K562 (cell line): ENCODE results near the gene ITGA7. TPM values are rescaled to one million over a fixed set of nuclear protein-coding genes. Genes with fewer than 3 reads are reported as not detected.

Experiments
- CBX3 ChIP-seq, 2 experiments: IDR thresholded peaks; 1 replicate in 1 of 2; 2 replicates in 1 of 2; pipeline ENCODE4 v1.6.1; 2012; ENCODE audit warnings: inconsistent platforms in 2 of 2, low read length in 2 of 2, borderline replicate concordance in 1 of 2, control low read depth in 1 of 2
- DMBX1 ChIP-seq: fragments of 250-450 bp; sonication (Bioruptor Pico); IDR thresholded peaks from 2 replicates; pipeline ENCODE4 v1.8.0; 2022; ENCODE audit warnings: inconsistent platforms, mild to moderate bottlenecking, moderate library complexity, borderline replicate concordance
- FOSL1 ChIP-seq: fragments of 200-800 bp; sonication (Bioruptor generic); conservative IDR thresholded peaks from 2 replicates; pipeline ENCODE4 v1.6.1; 2016; ENCODE audit warnings: missing genetic modification characterization, missing compliant biosample characterization
- FOXK2 ChIP-seq, 2 experiments: fragments of 450-650 bp; IDR thresholded peaks in 1 of 2; conservative IDR thresholded peaks in 1 of 2; 2 replicates each; pipeline ENCODE4 v1.6.1; 2016; ENCODE audit warnings: low read depth in 2 of 2, mild to moderate bottlenecking in 1 of 2
- HCFC1 ChIP-seq: IDR thresholded peaks from 2 replicates; pipeline ENCODE4 v1.6.1; 2012; ENCODE audit warnings: low read depth, low read length, improper control_type of control experiment
- HDAC1 ChIP-seq, 2 experiments: fragments of 450-650 bp; IDR thresholded peaks; 2 replicates each; pipeline ENCODE4 v1.6.1; 2016 to 2017; ENCODE audit warnings: inconsistent platforms in 1 of 2, mild to moderate bottlenecking in 1 of 2, moderate library complexity in 1 of 2
- MCM5 ChIP-seq: fragments of 450-650 bp; IDR thresholded peaks from 2 replicates; pipeline ENCODE4 v1.6.1; 2016; ENCODE audit warnings: low read depth
- MIER1 ChIP-seq: fragments of 450-650 bp; IDR thresholded peaks from 2 replicates; pipeline ENCODE4 v1.6.1; 2016; ENCODE audit warnings: antibody characterized with exemption, mild to moderate bottlenecking, low read depth
- NCOA1 ChIP-seq: fragments of 450-650 bp; IDR thresholded peaks from 2 replicates; pipeline ENCODE4 v1.6.1; 2016; ENCODE audit warnings: low read depth
- PCBP2 ChIP-seq: fragments of 200-400 bp; formaldehyde crosslinking; IDR thresholded peaks from 2 replicates; pipeline ENCODE4 v1.6.1; 2018; ENCODE audit warnings: low read length, low read depth, mild to moderate bottlenecking, moderate library complexity; ENCODE audit not compliant: poor library complexity, severe bottlenecking
- PHB ChIP-seq: fragments of 250-450 bp; sonication (Bioruptor Pico); IDR thresholded peaks from 2 replicates; pipeline ENCODE4 v1.5.0; 2021
- PHF21A ChIP-seq: fragments of 450-650 bp; IDR thresholded peaks from 2 replicates; pipeline ENCODE4 v1.6.1; 2017; ENCODE audit warnings: low read depth, borderline replicate concordance
- RBM15 ChIP-seq: fragments of 200-400 bp; formaldehyde crosslinking; IDR thresholded peaks from 2 replicates; pipeline ENCODE4 v1.6.1; 2018; ENCODE audit warnings: mild to moderate bottlenecking, low read length, moderate library complexity; ENCODE audit not compliant: insufficient read depth
- RNF2 ChIP-seq: sonication (generic); IDR thresholded peaks from 2 replicates; pipeline ENCODE4 v1.6.1; 2016
- RUNX1 ChIP-seq: sonication (generic); IDR thresholded peaks from 2 replicates; pipeline ENCODE4 v1.6.1; 2016; ENCODE audit warnings: antibody characterized with exemption, low read depth
- TFE3 ChIP-seq: fragments of 450-650 bp; formaldehyde crosslinking; IDR thresholded peaks from 2 replicates; pipeline ENCODE4 v1.4.0; 2020; ENCODE audit warnings: mild to moderate bottlenecking, mixed read lengths
- TOE1 ChIP-seq, 2 experiments: fragments of 450-650 bp in 1 of 2; sonication (generic) in 1 of 2; formaldehyde crosslinking in 1 of 2; IDR thresholded peaks; 2 replicates each; pipeline versions ENCODE4 v1.7.1 to v1.8.0; 2016 to 2022; ENCODE audit warnings: borderline replicate concordance in 2 of 2, mild to moderate bottlenecking in 2 of 2, antibody characterized with exemption in 1 of 2, inconsistent platforms in 1 of 2, low read depth in 1 of 2, missing genetic modification reagents in 1 of 2, moderate library complexity in 1 of 2
- ZNF121 ChIP-seq: sonication (generic); formaldehyde crosslinking; conservative IDR thresholded peaks from 2 replicates; pipeline ENCODE4 v1.8.0; 2022; ENCODE audit warnings: missing genetic modification reagents
- ZNF134 ChIP-seq: fragments of 250-450 bp; sonication (Bioruptor Pico); conservative IDR thresholded peaks from 2 replicates; pipeline ENCODE4 v1.4.0; 2020
- polyA plus RNA-seq, 8 experiments: library from polyadenylated mRNA; depleted of rRNA in 4 of 8; stranded (reverse) in 5 of 8; unstranded in 3 of 8; fragments of >200 nt; fragmentation: Nextera tagmentation in 2 of 8; fragmentation: Illumina TruSeq in 1 of 8; extraction: Ambion mirVana in 2 of 8; extraction: Trizol in 1 of 8; gene quantifications; 2 replicates each; pipeline versions ENCODE4 v1.2.1 to v1.2.3, GENCODE V29; 2011 to 2014; ENCODE audit warnings: inconsistent platforms in 1 of 8, missing spikeins in 1 of 8
- total RNA-seq, 7 experiments: library from RNA; depleted of rRNA in 6 of 7; stranded (reverse); fragments of >200 nt in 6 of 7; fragmentation: Illumina TruSeq in 2 of 7; extraction: Trizol in 2 of 7; gene quantifications; 2 replicates each; pipeline versions ENCODE4 v1.2.1 to v1.2.3, GENCODE V29; 2011 to 2021; ENCODE audit warnings: low replicate concordance in 1 of 7
- TF ChIP-seq, protein P1 (sequence below), 2 experiments: fragments of 450-650 bp in 1 of 2; IDR thresholded peaks; 2 replicates each; pipeline ENCODE4 v1.6.1; 2011 to 2017; ENCODE audit warnings: low read depth in 2 of 2, antibody characterized with exemption in 1 of 2, borderline replicate concordance in 1 of 2, low read length in 1 of 2, mild to moderate bottlenecking in 1 of 2, mixed read lengths in 1 of 2; ENCODE audit not compliant: control insufficient read depth in 1 of 2
- TF ChIP-seq, protein P2 (sequence below), 2 experiments: fragments of 450-650 bp; conservative IDR thresholded peaks; 2 replicates each; pipeline ENCODE4 v1.6.1; 2017; ENCODE audit warnings: mild to moderate bottlenecking in 2 of 2, moderate library complexity in 2 of 2

ITGA7 gene
- total and polyA plus RNA-seq, 9 of the 15 experiments (the other 6 are each of a cell fraction or from before 2014, with no cell fraction given) = 0.11 to 2.3 (median 0.56) TPM; not detected in 1

DNA sequence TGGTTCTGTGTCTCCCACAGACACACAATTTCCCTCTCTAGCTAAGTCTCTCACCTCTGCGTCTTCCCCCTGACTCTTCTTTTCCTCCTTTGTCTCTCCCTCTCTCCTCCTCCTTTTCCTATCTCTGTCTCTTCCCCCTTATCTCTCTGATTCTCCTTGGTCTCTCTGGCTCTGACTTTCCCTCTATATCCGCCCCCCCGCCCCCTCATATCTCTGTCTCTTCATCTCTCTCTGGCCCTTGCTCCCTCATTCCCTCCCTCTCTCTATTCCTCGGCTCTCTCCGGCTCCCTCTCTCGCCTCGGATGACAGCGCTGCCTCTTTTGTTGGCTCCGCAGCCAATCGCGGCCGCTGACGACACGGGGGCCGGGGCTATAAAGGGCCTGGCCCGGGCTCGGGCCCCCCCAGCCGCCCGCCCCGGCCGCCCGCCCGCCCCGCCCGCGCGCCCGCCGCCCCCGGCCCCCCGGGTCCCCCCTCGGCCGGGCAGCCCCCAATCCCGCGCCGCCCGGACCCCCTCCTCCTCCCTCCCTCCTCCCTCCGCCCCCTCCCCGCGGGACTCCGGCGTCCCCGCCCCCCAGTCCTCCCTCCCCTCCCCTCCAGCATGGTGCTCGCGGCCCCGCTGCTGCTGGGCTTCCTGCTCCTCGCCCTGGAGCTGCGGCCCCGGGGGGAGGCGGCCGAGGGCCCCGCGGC lies 35.2 kb upstream of the ITGA7 start, which contains the start of gene GDF11 (continued):
- TF ChIP-seq TOE1 (IDR thresholded peaks at IDR 0.05; ENCODE audit: borderline replicate concordance) (peak; percentile 81; the same call in 1 of the 2 replicates), TOE1 (CRISPR knock-in tag; IDR thresholded peaks at IDR 0.05; ENCODE audit: borderline replicate concordance, low read depth) (no peak), DMBX1 (CRISPR knock-in tag) (no peak), FOSL1 (0 out of 2 replicates have a peak, but pooled peaks have one; percentile 19), FOXK2 (conservative IDR thresholded peaks at IDR 0.05 in 1 of 2, IDR thresholded peaks at IDR 0.05 in 1 of 2; ENCODE audit: low read depth in 2 of 2) (peak; percentile 54 to 63; a peak in 3 of 4 replicates), MCM5 (0 out of 2 replicates have a peak, but pooled peaks have one; percentile 43), ZNF121 (CRISPR knock-in tag) (no peak), PHB (no peak), TFE3 (no peak; the same call in 1 of the 2 replicates), RNF2 (no peak), PCBP2 (no peak), HCFC1 (peak; percentile 48), NCOA1 (peak; percentile 69; the same call in 1 of the 2 replicates), RUNX1 (no peak), CBX3 (IDR thresholded peaks at IDR 0.05; ENCODE audit: borderline replicate concordance in 1 of 2, low read length in 2 of 2) (0 out of 3 replicates have a peak, but pooled peaks of 1 of the 2 experiments have one; percentile 22), PHF21A (peak; percentile 66; the same call in 1 of the 2 replicates), ZNF134 (CRISPR knock-in tag) (no peak), RBM15 (no peak), MIER1 (0 out of 2 replicates have a peak, but pooled peaks have one; percentile 51), HDAC1 (IDR thresholded peaks at IDR 0.05) (peak in 1 of 2 experiments; percentile 94; a peak in 2 of 4 replicates)
- TF ChIP-seq, protein P1, sequence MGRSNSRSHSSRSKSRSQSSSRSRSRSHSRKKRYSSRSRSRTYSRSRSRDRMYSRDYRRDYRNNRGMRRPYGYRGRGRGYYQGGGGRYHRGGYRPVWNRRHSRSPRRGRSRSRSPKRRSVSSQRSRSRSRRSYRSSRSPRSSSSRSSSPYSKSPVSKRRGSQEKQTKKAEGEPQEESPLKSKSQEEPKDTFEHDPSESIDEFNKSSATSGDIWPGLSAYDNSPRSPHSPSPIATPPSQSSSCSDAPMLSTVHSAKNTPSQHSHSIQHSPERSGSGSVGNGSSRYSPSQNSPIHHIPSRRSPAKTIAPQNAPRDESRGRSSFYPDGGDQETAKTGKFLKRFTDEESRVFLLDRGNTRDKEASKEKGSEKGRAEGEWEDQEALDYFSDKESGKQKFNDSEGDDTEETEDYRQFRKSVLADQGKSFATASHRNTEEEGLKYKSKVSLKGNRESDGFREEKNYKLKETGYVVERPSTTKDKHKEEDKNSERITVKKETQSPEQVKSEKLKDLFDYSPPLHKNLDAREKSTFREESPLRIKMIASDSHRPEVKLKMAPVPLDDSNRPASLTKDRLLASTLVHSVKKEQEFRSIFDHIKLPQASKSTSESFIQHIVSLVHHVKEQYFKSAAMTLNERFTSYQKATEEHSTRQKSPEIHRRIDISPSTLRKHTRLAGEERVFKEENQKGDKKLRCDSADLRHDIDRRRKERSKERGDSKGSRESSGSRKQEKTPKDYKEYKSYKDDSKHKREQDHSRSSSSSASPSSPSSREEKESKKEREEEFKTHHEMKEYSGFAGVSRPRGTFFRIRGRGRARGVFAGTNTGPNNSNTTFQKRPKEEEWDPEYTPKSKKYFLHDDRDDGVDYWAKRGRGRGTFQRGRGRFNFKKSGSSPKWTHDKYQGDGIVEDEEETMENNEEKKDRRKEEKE (IDR thresholded peaks at IDR 0.05; ENCODE audit: borderline replicate concordance in 1 of 2, control insufficient read depth in 1 of 2, low read depth in 2 of 2, low read length in 1 of 2) = peak in 1 of 2 experiments; percentile 75; a peak in 1 of 4 replicates
- TF ChIP-seq, protein P2, sequence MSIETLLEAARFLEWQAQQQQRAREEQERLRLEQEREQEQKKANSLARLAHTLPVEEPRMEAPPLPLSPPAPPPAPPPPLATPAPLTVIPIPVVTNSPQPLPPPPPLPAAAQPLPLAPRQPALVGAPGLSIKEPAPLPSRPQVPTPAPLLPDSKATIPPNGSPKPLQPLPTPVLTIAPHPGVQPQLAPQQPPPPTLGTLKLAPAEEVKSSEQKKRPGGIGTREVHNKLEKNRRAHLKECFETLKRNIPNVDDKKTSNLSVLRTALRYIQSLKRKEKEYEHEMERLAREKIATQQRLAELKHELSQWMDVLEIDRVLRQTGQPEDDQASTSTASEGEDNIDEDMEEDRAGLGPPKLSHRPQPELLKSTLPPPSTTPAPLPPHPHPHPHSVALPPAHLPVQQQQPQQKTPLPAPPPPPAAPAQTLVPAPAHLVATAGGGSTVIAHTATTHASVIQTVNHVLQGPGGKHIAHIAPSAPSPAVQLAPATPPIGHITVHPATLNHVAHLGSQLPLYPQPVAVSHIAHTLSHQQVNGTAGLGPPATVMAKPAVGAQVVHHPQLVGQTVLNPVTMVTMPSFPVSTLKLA (conservative IDR thresholded peaks at IDR 0.05) = peak in 1 of 2 experiments; percentile 37; a peak in 2 of 4 replicates
